ENCODE data around the gene KICS2. TPM values are rescaled to one million over a fixed set of nuclear protein-coding genes. Genes with fewer than 3 reads are reported as not detected.

Gene KICS2
- total and polyA plus RNA-seq, 9 of the 15 experiments (the other 6 are each of a cell fraction or from before 2014, with no cell fraction given): 2.3 to 6.4 (median 5.5) TPM

- TF ChIP-seq RREB1 (CRISPR knock-in tag; IDR thresholded peaks at IDR 0.05) (no peak), ZKSCAN1 (IDR thresholded peaks at IDR 0.05; ENCODE audit: low read depth, low read length) (no peak), ZNF41 (CRISPR knock-in tag; conservative IDR thresholded peaks at IDR 0.05) (no peak), BRCA1 (IDR thresholded peaks at IDR 0.05) (no peak), BRCA1 (CRISPR knock-in tag; IDR thresholded peaks at IDR 0.05) (0 out of 2 replicates have a peak, but pooled peaks have one; percentile 44), CBX3 (IDR thresholded peaks at IDR 0.05; ENCODE audit: borderline replicate concordance in 1 of 2, low read length in 2 of 2) (no peak; a peak in 1 of 3 replicates), GATAD2A (IDR thresholded peaks at IDR 0.05) (no peak), PHTF2 (CRISPR knock-in tag; IDR thresholded peaks at IDR 0.05) (no peak), THRB (CRISPR knock-in tag; conservative IDR thresholded peaks at IDR 0.05) (no peak), ZNF311 (CRISPR knock-in tag; IDR thresholded peaks at IDR 0.05) (0 out of 2 replicates have a peak, but pooled peaks have one; percentile 11), ZNF217 (CRISPR knock-in tag; IDR thresholded peaks at IDR 0.05) (no peak), CREB1 (IDR thresholded peaks at IDR 0.05) (peak; percentile 96), CREB1 (CRISPR knock-in tag; IDR thresholded peaks at IDR 0.05) (peak; percentile 97), GMEB1 (CRISPR knock-in tag; IDR thresholded peaks at IDR 0.05) (peak; percentile 97), PRMT5 (CRISPR knock-in tag; IDR thresholded peaks at IDR 0.05) (no peak), CREB5 (CRISPR knock-in tag; IDR thresholded peaks at IDR 0.05) (no peak), ZNF282 (CRISPR knock-in tag; IDR thresholded peaks at IDR 0.05) (no peak), GATAD2B (IDR thresholded peaks at IDR 0.05; ENCODE audit: borderline replicate concordance) (peak; percentile 53; the same call in 1 of the 2 replicates), FOSL1 (tag; conservative IDR thresholded peaks at IDR 0.05) (peak; percentile 64; the same call in 1 of the 2 replicates)
Measured at GRCh38 chr12:64222009-64222765, at the start of gene KICS2 (continued).

Measured in K562 (cell line).